GM19324 (cell line): ENCODE results near the gene THSD4.

ENCODE experiments used
- ATAC-seq: cut with Tn5 transposase; IDR thresholded peaks from one replicate; pipeline ENCODE4 v1.9.1; 2021; ENCODE audit warnings: mild to moderate bottlenecking, moderate library complexity; ENCODE audit not compliant: unreplicated experiment, low FRiP score

The THSD4 gene

DNA sequence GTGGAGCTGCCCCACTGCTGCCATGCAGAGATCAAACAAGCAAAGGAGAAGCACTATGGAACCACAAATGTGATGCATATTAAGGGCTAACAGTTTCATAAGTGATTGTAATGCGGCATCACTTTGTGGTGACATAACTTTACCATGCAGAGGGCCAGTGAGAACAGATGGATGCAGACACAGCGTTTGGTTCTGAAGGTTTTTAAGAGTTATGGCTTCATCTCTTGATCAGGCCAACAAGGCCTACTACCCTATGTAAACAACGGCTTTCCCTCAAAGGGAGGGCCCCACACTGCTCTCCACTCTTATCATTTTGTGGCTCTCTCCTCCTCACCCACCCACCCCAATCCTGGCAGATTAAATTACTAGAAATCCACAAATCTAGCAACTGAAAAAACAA is 708.5 kb downstream of the THSD4 start:
- ATAC-seq, result no peak

DNA sequence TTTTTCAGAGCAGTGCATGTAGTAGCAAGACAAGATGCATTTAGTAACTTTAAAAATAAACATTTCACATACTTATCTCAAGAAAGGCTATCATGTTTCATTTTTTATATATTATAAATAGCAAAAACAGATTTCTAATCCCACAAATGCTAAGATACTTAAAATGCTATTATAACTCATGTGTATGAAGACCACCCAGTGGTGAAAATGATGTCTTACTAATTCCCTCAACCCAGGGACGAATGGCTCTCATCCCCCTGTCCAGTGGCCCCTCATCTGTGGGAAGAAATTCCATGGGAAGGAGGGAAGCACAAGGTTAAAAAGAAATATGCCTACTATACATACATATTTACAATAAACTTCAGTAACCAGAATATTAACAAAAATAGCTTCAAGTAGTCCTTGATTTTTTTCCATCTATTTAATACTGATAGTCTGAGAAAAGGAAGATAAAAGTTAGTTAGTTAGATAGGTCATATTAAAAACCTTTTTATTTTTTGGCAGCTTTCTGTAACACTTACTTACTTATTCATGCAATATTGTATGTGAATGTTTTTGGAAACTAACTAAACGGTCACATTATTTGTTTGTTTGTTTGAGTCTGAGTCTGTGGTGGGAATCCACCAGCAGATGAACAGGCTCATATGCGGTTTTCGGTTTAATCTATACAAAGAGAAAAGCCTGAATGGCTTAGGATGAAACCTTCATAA is 709.9 kb downstream of the THSD4 start:
- no peak for ATAC-seq

DNA sequence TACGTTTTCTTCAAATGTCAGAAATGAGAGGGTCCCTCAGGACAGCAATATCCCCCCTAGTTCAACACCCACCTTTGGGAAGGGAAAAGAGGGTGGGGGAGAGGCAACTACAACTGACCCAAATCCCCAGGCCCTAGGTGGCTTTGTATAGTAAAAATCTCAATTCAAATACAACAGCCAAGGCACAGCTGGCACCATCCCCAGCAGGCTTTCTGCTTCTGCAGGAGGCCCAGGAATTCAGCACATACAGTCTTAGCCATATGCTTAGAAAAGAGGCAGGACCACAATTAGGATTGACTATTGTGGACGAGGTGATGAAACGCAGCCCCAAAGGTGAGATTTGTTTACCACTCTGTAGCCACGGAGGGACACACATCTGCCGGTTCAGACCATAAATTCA is 710.9 kb downstream of the THSD4 start:
- no peak for ATAC-seq

DNA sequence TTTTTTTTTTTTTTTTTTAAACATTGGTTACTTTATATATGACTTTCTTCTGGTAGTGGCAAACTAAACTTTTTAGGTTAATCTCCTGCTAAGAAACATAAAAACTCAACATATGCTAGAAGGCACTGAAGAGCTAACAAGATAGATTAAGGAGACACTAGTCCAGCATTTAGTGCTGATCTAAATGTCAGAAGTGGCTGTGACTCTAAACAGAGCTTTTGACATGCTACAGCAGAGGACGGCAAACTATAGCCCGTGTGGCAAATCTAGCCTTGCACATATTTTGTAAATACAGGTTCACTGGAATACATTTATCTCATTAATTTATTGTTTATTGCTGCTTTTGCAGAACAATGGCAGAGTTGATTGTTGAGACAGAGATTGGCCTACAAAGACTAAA is 715.7 kb downstream of the THSD4 start:
- no peak for ATAC-seq
